ENCODE measurements around the gene DPAGT1. TPM values are rescaled to one million over a fixed set of nuclear protein-coding genes. Genes with fewer than 3 reads are reported as not detected.

Gene DPAGT1
- total RNA-seq, 1 experiment from 2014 or later: 63.5 TPM

DNA sequence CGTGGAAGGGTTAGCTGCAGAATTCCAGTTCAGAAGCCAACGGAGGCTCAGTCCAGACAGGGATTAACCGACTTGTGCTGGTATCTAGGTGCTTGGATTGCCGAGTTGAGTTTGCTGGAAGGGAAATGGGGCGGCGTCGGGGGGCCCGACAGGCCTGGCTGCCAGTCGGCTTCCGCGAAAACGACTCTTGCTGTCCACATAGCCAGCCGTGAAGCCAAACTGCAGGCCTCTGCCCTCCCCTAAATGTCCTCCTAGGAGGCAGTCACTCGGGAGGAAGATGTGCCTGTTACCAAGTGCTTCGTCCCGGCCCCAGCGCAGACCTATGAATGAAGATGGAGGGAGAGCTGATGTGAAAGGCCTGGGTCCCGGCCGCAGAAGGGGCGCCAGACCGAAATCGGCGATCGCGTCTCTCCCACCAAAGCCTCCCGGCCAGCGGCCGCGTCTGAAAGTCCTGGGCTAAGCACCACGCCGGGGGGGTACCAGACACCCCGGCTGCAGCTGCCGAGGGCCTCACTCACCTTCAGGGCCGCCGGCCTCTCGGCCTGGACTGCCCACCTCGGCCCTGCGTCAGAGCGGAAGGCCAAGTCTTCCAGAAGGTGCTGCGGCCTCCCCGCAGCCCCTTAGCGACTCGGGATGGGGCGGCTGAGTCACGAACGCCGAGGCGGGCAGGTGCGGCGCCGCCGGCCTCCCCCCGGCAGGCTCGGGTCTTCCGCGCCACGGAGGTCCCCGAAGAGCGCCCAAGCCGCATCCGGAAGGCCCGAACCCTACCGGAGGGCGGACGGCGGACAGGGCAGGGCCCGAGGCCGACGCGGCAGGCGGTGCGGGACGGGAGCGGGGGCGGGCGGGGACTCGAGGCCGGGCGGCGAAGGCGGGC is 7.5 kb downstream of the DPAGT1 start (continued):
- TF ChIP-seq, protein P1, sequence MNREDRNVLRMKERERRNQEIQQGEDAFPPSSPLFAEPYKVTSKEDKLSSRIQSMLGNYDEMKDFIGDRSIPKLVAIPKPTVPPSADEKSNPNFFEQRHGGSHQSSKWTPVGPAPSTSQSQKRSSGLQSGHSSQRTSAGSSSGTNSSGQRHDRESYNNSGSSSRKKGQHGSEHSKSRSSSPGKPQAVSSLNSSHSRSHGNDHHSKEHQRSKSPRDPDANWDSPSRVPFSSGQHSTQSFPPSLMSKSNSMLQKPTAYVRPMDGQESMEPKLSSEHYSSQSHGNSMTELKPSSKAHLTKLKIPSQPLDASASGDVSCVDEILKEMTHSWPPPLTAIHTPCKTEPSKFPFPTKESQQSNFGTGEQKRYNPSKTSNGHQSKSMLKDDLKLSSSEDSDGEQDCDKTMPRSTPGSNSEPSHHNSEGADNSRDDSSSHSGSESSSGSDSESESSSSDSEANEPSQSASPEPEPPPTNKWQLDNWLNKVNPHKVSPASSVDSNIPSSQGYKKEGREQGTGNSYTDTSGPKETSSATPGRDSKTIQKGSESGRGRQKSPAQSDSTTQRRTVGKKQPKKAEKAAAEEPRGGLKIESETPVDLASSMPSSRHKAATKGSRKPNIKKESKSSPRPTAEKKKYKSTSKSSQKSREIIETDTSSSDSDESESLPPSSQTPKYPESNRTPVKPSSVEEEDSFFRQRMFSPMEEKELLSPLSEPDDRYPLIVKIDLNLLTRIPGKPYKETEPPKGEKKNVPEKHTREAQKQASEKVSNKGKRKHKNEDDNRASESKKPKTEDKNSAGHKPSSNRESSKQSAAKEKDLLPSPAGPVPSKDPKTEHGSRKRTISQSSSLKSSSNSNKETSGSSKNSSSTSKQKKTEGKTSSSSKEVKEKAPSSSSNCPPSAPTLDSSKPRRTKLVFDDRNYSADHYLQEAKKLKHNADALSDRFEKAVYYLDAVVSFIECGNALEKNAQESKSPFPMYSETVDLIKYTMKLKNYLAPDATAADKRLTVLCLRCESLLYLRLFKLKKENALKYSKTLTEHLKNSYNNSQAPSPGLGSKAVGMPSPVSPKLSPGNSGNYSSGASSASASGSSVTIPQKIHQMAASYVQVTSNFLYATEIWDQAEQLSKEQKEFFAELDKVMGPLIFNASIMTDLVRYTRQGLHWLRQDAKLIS (CRISPR knock-in tag; IDR thresholded peaks at IDR 0.05; ENCODE audit: borderline replicate concordance): 0 out of 2 replicates have a peak, but pooled peaks have one; percentile 31
- TF ChIP-seq, protein P2, sequence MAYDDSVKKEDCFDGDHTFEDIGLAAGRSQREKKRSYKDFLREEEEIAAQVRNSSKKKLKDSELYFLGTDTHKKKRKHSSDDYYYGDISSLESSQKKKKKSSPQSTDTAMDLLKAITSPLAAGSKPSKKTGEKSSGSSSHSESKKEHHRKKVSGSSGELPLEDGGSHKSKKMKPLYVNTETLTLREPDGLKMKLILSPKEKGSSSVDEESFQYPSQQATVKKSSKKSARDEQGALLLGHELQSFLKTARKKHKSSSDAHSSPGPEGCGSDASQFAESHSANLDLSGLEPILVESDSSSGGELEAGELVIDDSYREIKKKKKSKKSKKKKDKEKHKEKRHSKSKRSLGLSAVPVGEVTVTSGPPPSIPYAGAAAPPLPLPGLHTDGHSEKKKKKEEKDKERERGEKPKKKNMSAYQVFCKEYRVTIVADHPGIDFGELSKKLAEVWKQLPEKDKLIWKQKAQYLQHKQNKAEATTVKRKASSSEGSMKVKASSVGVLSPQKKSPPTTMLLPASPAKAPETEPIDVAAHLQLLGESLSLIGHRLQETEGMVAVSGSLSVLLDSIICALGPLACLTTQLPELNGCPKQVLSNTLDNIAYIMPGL (CRISPR knock-in tag; IDR thresholded peaks at IDR 0.05): 0 out of 2 replicates have a peak, but pooled peaks have one; percentile 14
- TF ChIP-seq ZNF121 (CRISPR knock-in tag; IDR thresholded peaks at IDR 0.05) (no peak), ETV6 (CRISPR knock-in tag; IDR thresholded peaks at IDR 0.05) (0 out of 2 replicates have a peak, but pooled peaks have one; percentile 19), OVOL2 (CRISPR knock-in tag; IDR thresholded peaks at IDR 0.05; ENCODE audit: borderline replicate concordance) (no peak), ZBTB21 (CRISPR knock-in tag; IDR thresholded peaks at IDR 0.05; ENCODE audit: borderline replicate concordance) (no peak), NR2C2 (CRISPR knock-in tag; IDR thresholded peaks at IDR 0.05) (no peak), TEAD4 (CRISPR knock-in tag; IDR thresholded peaks at IDR 0.05) (no peak), ATF1 (CRISPR knock-in tag; IDR thresholded peaks at IDR 0.05) (no peak; the same call in 1 of the 2 replicates), NR1H2 (CRISPR knock-in tag; IDR thresholded peaks at IDR 0.05) (no peak), JAZF1 (CRISPR knock-in tag; IDR thresholded peaks at IDR 0.05) (no peak), NFYB (CRISPR knock-in tag; conservative IDR thresholded peaks at IDR 0.05; ENCODE audit: low read depth) (0 out of 2 replicates have a peak, but pooled peaks have one; percentile 15), RORB (CRISPR knock-in tag; IDR thresholded peaks at IDR 0.05) (no peak)
- TF ChIP-seq, protein P3, sequence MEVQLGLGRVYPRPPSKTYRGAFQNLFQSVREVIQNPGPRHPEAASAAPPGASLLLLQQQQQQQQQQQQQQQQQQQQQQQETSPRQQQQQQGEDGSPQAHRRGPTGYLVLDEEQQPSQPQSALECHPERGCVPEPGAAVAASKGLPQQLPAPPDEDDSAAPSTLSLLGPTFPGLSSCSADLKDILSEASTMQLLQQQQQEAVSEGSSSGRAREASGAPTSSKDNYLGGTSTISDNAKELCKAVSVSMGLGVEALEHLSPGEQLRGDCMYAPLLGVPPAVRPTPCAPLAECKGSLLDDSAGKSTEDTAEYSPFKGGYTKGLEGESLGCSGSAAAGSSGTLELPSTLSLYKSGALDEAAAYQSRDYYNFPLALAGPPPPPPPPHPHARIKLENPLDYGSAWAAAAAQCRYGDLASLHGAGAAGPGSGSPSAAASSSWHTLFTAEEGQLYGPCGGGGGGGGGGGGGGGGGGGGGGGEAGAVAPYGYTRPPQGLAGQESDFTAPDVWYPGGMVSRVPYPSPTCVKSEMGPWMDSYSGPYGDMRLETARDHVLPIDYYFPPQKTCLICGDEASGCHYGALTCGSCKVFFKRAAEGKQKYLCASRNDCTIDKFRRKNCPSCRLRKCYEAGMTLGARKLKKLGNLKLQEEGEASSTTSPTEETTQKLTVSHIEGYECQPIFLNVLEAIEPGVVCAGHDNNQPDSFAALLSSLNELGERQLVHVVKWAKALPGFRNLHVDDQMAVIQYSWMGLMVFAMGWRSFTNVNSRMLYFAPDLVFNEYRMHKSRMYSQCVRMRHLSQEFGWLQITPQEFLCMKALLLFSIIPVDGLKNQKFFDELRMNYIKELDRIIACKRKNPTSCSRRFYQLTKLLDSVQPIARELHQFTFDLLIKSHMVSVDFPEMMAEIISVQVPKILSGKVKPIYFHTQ (CRISPR knock-in tag; IDR thresholded peaks at IDR 0.05): no peak
- TF ChIP-seq, protein P4, sequence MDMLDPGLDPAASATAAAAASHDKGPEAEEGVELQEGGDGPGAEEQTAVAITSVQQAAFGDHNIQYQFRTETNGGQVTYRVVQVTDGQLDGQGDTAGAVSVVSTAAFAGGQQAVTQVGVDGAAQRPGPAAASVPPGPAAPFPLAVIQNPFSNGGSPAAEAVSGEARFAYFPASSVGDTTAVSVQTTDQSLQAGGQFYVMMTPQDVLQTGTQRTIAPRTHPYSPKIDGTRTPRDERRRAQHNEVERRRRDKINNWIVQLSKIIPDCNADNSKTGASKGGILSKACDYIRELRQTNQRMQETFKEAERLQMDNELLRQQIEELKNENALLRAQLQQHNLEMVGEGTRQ (CRISPR knock-in tag; IDR thresholded peaks at IDR 0.05): no peak
- TF ChIP-seq, protein P5, sequence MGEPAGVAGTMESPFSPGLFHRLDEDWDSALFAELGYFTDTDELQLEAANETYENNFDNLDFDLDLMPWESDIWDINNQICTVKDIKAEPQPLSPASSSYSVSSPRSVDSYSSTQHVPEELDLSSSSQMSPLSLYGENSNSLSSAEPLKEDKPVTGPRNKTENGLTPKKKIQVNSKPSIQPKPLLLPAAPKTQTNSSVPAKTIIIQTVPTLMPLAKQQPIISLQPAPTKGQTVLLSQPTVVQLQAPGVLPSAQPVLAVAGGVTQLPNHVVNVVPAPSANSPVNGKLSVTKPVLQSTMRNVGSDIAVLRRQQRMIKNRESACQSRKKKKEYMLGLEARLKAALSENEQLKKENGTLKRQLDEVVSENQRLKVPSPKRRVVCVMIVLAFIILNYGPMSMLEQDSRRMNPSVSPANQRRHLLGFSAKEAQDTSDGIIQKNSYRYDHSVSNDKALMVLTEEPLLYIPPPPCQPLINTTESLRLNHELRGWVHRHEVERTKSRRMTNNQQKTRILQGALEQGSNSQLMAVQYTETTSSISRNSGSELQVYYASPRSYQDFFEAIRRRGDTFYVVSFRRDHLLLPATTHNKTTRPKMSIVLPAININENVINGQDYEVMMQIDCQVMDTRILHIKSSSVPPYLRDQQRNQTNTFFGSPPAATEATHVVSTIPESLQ (CRISPR knock-in tag; IDR thresholded peaks at IDR 0.05): no peak
- TF ChIP-seq, protein P6, sequence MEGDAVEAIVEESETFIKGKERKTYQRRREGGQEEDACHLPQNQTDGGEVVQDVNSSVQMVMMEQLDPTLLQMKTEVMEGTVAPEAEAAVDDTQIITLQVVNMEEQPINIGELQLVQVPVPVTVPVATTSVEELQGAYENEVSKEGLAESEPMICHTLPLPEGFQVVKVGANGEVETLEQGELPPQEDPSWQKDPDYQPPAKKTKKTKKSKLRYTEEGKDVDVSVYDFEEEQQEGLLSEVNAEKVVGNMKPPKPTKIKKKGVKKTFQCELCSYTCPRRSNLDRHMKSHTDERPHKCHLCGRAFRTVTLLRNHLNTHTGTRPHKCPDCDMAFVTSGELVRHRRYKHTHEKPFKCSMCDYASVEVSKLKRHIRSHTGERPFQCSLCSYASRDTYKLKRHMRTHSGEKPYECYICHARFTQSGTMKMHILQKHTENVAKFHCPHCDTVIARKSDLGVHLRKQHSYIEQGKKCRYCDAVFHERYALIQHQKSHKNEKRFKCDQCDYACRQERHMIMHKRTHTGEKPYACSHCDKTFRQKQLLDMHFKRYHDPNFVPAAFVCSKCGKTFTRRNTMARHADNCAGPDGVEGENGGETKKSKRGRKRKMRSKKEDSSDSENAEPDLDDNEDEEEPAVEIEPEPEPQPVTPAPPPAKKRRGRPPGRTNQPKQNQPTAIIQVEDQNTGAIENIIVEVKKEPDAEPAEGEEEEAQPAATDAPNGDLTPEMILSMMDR (IDR thresholded peaks at IDR 0.05): no peak
- TF ChIP-seq, protein P7, sequence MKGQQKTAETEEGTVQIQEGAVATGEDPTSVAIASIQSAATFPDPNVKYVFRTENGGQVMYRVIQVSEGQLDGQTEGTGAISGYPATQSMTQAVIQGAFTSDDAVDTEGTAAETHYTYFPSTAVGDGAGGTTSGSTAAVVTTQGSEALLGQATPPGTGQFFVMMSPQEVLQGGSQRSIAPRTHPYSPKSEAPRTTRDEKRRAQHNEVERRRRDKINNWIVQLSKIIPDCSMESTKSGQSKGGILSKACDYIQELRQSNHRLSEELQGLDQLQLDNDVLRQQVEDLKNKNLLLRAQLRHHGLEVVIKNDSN (CRISPR knock-in tag; IDR thresholded peaks at IDR 0.05): no peak
- TF ChIP-seq, protein P8, sequence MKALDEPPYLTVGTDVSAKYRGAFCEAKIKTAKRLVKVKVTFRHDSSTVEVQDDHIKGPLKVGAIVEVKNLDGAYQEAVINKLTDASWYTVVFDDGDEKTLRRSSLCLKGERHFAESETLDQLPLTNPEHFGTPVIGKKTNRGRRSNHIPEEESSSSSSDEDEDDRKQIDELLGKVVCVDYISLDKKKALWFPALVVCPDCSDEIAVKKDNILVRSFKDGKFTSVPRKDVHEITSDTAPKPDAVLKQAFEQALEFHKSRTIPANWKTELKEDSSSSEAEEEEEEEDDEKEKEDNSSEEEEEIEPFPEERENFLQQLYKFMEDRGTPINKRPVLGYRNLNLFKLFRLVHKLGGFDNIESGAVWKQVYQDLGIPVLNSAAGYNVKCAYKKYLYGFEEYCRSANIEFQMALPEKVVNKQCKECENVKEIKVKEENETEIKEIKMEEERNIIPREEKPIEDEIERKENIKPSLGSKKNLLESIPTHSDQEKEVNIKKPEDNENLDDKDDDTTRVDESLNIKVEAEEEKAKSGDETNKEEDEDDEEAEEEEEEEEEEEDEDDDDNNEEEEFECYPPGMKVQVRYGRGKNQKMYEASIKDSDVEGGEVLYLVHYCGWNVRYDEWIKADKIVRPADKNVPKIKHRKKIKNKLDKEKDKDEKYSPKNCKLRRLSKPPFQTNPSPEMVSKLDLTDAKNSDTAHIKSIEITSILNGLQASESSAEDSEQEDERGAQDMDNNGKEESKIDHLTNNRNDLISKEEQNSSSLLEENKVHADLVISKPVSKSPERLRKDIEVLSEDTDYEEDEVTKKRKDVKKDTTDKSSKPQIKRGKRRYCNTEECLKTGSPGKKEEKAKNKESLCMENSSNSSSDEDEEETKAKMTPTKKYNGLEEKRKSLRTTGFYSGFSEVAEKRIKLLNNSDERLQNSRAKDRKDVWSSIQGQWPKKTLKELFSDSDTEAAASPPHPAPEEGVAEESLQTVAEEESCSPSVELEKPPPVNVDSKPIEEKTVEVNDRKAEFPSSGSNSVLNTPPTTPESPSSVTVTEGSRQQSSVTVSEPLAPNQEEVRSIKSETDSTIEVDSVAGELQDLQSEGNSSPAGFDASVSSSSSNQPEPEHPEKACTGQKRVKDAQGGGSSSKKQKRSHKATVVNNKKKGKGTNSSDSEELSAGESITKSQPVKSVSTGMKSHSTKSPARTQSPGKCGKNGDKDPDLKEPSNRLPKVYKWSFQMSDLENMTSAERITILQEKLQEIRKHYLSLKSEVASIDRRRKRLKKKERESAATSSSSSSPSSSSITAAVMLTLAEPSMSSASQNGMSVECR (CRISPR knock-in tag; IDR thresholded peaks at IDR 0.05; ENCODE audit: borderline replicate concordance): no peak

All from WTC11 (cell line).